Right cardiac atrium (tissue), 5 donors: ENCODE measurements around the gene BAHCC1. TPM values are rescaled to one million over a fixed set of nuclear protein-coding genes. Genes with fewer than 3 reads are reported as not detected.
A peak's percentile ranks its signal among the peaks of the same experiment; 100 is the strongest.

Source experiments
- ATAC-seq, 2 donors: fragments of 200-7000 bp; cut with Tn5 transposase; one replicate each; pipeline versions ENCODE4 v1.8.0 to v1.9.1; 2020; ENCODE audit warnings: moderate library complexity in 2 of 2, mild to moderate bottlenecking in 1 of 2
- DNase-seq, 3 donors: peaks; one replicate each; pipeline ENCODE4 v3.0.0-alpha.2; 2020
- H3K27ac ChIP-seq: one replicate; pipeline ENCODE4 v1.5.1; 2013; ENCODE audit warnings: mild to moderate bottlenecking, low read length, control low read depth, moderate library complexity
- H3K27me3 ChIP-seq: one replicate; pipeline ENCODE4 v1.6.1; 2013; ENCODE audit not compliant: control insufficient read depth, insufficient read depth
- H3K4me1 ChIP-seq: one replicate; pipeline ENCODE4 v1.6.1; 2013; ENCODE audit warnings: low read length; ENCODE audit not compliant: control insufficient read depth, insufficient read depth
- H3K4me3 ChIP-seq: one replicate; pipeline ENCODE4 v1.5.1; 2013; ENCODE audit warnings: low read length, control low read depth
- H3K9me3 ChIP-seq: one replicate; pipeline ENCODE4 v1.6.1; 2013; ENCODE audit warnings: low read length; ENCODE audit not compliant: control insufficient read depth
- WGBS: extraction: QIAGEN DNeasy Blood & Tissue Kit; methylation state at CpG from one replicate; pipeline ENCODE4 v1.1.7; 2013; 5-methylcytosine and 5-hydroxymethylcytosine counted together
- intact Hi-C, 4 donors: fragments of 100-400 bp; cut with DNase I; formaldehyde crosslinking; loops; one replicate each; pipeline versions ENCODE4 v1.11.0 to v1.14.0; 2022 to 2023
- polyA plus RNA-seq: library from polyadenylated mRNA; stranded (reverse); fragments of 200-250 nt; gene quantifications from one replicate; pipeline ENCODE4 v1.2.3, GENCODE V29; 2013
- total RNA-seq, 4 donors: library from RNA; stranded (reverse); fragmentation: NEBNext Ultra II Directional; extraction: Animal tissue kit (Norgen Biotek cat#: 25700); gene quantifications; one replicate each; pipeline ENCODE4 v1.2.1, GENCODE V29; 2021
- donor health status: healthy with polysubstance abuse.
- donor health status: DM: no; HTN: yes; CAD: no.
- donor health status: DM: no; HTN: no; CAD: no.
- donor health status: DM: no; HTN: yes; CAD: no; lungs with severe emphysema.
- donor health status: DM: yes; HTN: yes; CAD: no.

BAHCC1 gene
- total and polyA plus RNA-seq, 5 donors, result 8.3 to 12.8 (median 8.7) TPM

- 6% methylated on average over 16 of the region's 16 CpGs for WGBS
- Histone ChIP-seq H3K4me1 (peaks cover 4% of the 10 kb centered on the region), H3K9me3 (no peaks in the 10 kb centered on the region), H3K27ac (peak overlapping the region; percentile 7), H3K4me3 (peak overlapping the region; percentile 0), H3K27me3 (no peaks in the 10 kb centered on the region)
- DNase-seq (peak in 2 of 3 donors; percentile 70 to 73), ATAC-seq (no peak)
- intact Hi-C loops, result loop anchor here in 2 of 4 donors (5.0 kb wide), 2 partner anchors 92 to 102 kb away; no protein-coding TSS in a partner anchor
Observed at GRCh38 chr17:81394377-81394920, 808 bp upstream of the BAHCC1 start.

- H3K27me3 ChIP-seq, result no peaks in the 10 kb centered on the region
- H3K9me3 ChIP-seq, result no peaks in the 10 kb centered on the region
- intact Hi-C loops, result loop anchor here in 1 of 4 donors (5.0 kb wide), 1 partner anchor 87 kb away; no protein-coding TSS in a partner anchor
- peak overlapping the region; percentile 96 for H3K27ac ChIP-seq
- peak overlapping the region; percentile 91 for H3K4me3 ChIP-seq
- WGBS, result under 1% methylated on average over 43 of the region's 43 CpGs
- DNase-seq, result peak in 2 of 3 donors; percentile 66 to 68
- no peak for ATAC-seq
- H3K4me1 ChIP-seq, result peaks cover 3% of the 10 kb centered on the region
Observed at GRCh38 chr17:81395600-81396277, 482 bp downstream of the BAHCC1 start.

GRCh38 chr17:81396278-81396721 is 1.0 kb downstream of the BAHCC1 start:
- Histone ChIP-seq H3K4me1 (peaks cover 4% of the 10 kb centered on the region), H3K27ac (peak overlapping the region; percentile 96), H3K4me3 (peak overlapping the region; percentile 91), H3K9me3 (no peaks in the 10 kb centered on the region), H3K27me3 (no peaks in the 10 kb centered on the region)
- intact Hi-C loops, result loop anchor here in 1 of 4 donors (5.0 kb wide), 1 partner anchor 86 kb away; no protein-coding TSS in a partner anchor
- 2% methylated on average over 54 of the region's 54 CpGs for WGBS
- ATAC-seq (no peak), DNase-seq (peak in 1 of 3 donors; percentile 78)

- intact Hi-C loops, result loop anchor here in 1 of 4 donors (5.0 kb wide), 1 partner anchor 85 kb away; no protein-coding TSS in a partner anchor
- Histone ChIP-seq H3K4me3 (peak overlapping the region; percentile 91), H3K9me3 (no peaks in the 10 kb centered on the region), H3K27me3 (no peaks in the 10 kb centered on the region), H3K27ac (peak overlapping the region; percentile 96), H3K4me1 (peaks cover 9% of the 10 kb centered on the region)
- under 1% methylated on average over 61 of the region's 61 CpGs for WGBS
- DNase-seq, result peak; percentile 73 to 87 (median 86)
- peak in 1 of 2 donors; percentile 6 for ATAC-seq
Observed at GRCh38 chr17:81396722-81397313, 1.6 kb downstream of the BAHCC1 start.

GRCh38 chr17:81397314-81398175 is 2.3 kb downstream of the BAHCC1 start:
- Histone ChIP-seq H3K4me3 (peak overlapping the region; percentile 91), H3K27ac (peak overlapping the region; percentile 96), H3K9me3 (no peaks in the 10 kb centered on the region), H3K27me3 (no peaks in the 10 kb centered on the region), H3K4me1 (peaks cover 8% of the 10 kb centered on the region)
- no peak for ATAC-seq
- peak in 2 of 3 donors; percentile 75 to 78 for DNase-seq
- WGBS, result 5% methylated on average over 49 of the region's 49 CpGs
- intact Hi-C loops, result loop anchor here in 1 of 4 donors (5.0 kb wide), 1 partner anchor 85 kb away; no protein-coding TSS in a partner anchor

- H3K27ac ChIP-seq, result peak overlapping the region; percentile 66
- peak overlapping the region; percentile 91 for H3K4me3 ChIP-seq
- H3K27me3 ChIP-seq, result no peaks in the 10 kb centered on the region
- DNase-seq (peak in 2 of 3 donors; percentile 76 to 78), ATAC-seq (no peak)
- no peaks in the 10 kb centered on the region for H3K9me3 ChIP-seq
- H3K4me1 ChIP-seq, result peaks cover 8% of the 10 kb centered on the region
- intact Hi-C loops, result loop anchor here in 1 of 4 donors (5.0 kb wide), 1 partner anchor 84 kb away; no protein-coding TSS in a partner anchor
- 19% methylated on average over 48 of the region's 48 CpGs for WGBS
Observed at GRCh38 chr17:81398176-81398831, 3.0 kb downstream of the BAHCC1 start.

- H3K9me3 ChIP-seq, result no peaks in the 10 kb centered on the region
- peaks cover 9% of the 10 kb centered on the region for H3K4me1 ChIP-seq
- 3% methylated on average over 46 of the region's 46 CpGs for WGBS
- DNase-seq (peak in 2 of 3 donors; percentile 59 to 65), ATAC-seq (no peak)
- H3K4me3 ChIP-seq, result peak overlapping the region; percentile 91
- peak overlapping the region; percentile 81 for H3K27ac ChIP-seq
- intact Hi-C loops, result loop anchor here in 1 of 4 donors (5.0 kb wide), 1 partner anchor 83 kb away; no protein-coding TSS in a partner anchor
- H3K27me3 ChIP-seq, result no peaks in the 10 kb centered on the region
Observed at GRCh38 chr17:81398832-81399411, 3.7 kb downstream of the BAHCC1 start.

- Histone ChIP-seq H3K4me3 (peak overlapping the region; percentile 91), H3K27me3 (no peaks in the 10 kb centered on the region), H3K4me1 (peaks cover 12% of the 10 kb centered on the region), H3K9me3 (no peaks in the 10 kb centered on the region), H3K27ac (peak overlapping the region; percentile 95)
- intact Hi-C loops, result loop anchor here (5.0 kb wide), 1 partner anchor 83 kb away; no protein-coding TSS in a partner anchor
- no peak for ATAC-seq
- WGBS, result under 1% methylated on average over 95 of the region's 95 CpGs
- peak in 2 of 3 donors; percentile 75 to 82 for DNase-seq
Observed at GRCh38 chr17:81399481-81400153, 4.4 kb downstream of the BAHCC1 start.
